GM10266 (cell line): ENCODE measurements around the gene LRRIQ3.

Experiments used
- DNase-seq: peaks from one replicate; pipeline ENCODE4 v3.0.0; 2012; ENCODE audit errors: extremely low spot score
- CTCF ChIP-seq: IDR thresholded peaks from 2 replicates; pipeline ENCODE4 v1.5.1; 2012; ENCODE audit warnings: mild to moderate bottlenecking, low read depth; ENCODE audit not compliant: control insufficient read depth, insufficient read depth; ENCODE audit errors: missing control alignments

Gene LRRIQ3

GRCh38 chr1:74235153-74235552 lies 37.2 kb upstream of the LRRIQ3 start, which contains the start of gene TNNI3K:
TSS of gene TNNI3K (plus strand) at chr1:74235387. CDS start at chr1:74235452, 65 bp downstream.
- no peak for TF ChIP-seq CTCF
- no peak for DNase-seq

- no peak for DNase-seq
- TF ChIP-seq CTCF = no peak
Measured at GRCh38 chr1:74223453-74223852, 25.5 kb upstream of the LRRIQ3 start.

GRCh38 chr1:74222701-74223100 lies 24.7 kb upstream of the LRRIQ3 start:
- DNase-seq = no peak
- no peak for TF ChIP-seq CTCF

- TF ChIP-seq CTCF = no peak
- DNase-seq = no peak
Measured at GRCh38 chr1:74215229-74215628, 17.3 kb upstream of the LRRIQ3 start.

GRCh38 chr1:74205266-74205665 lies 7.3 kb upstream of the LRRIQ3 start:
- TF ChIP-seq CTCF = no peak
- DNase-seq = no peak

GRCh38 chr1:74199504-74199903 lies 1.5 kb upstream of the LRRIQ3 start:
- DNase-seq = no peak
- TF ChIP-seq CTCF = no peak

- no peak for TF ChIP-seq CTCF
- peak; percentile 4 for DNase-seq
Measured at GRCh38 chr1:74197255-74197654, 721 bp downstream of the LRRIQ3 start.

GRCh38 chr1:74195339-74195738 lies 2.6 kb downstream of the LRRIQ3 start:
- TF ChIP-seq CTCF = no peak
- DNase-seq = no peak
